HCT116 (cell line): ENCODE measurements around the gene PIGW. TPM values are rescaled to one million over a fixed set of nuclear protein-coding genes. Genes with fewer than 3 reads are reported as not detected.

Experiments used
- ATAC-seq: fragments of 200-7000 bp; cut with Tn5 transposase; 2 replicates; pipeline ENCODE4 v1.9.1; 2020; ENCODE audit warnings: mild to moderate bottlenecking, moderate library complexity
- BruUV-seq: library from RNA; stranded (reverse); fragments of 400-500 nt; replicated peaks from 2 replicates; lab custom pipeline; 2021; lab: Mats Ljungman, UMichigan
- CTCF ChIA-PET: fragments of 300-600 bp; sonication (Branson Sonifier 250); formaldehyde crosslinking; loops from one replicate; lab custom pipeline; 2021; ENCODE audit warnings: antibody characterized with exemption; lab: Charles Lee
- POLR2A ChIA-PET: fragments of 300-600, 350-600 bp; sonication (Branson Sonifier 250); formaldehyde crosslinking; loops from one replicate; lab custom pipeline; 2021; ENCODE audit warnings: antibody characterized with exemption; lab: Charles Lee
- RAD21 ChIA-PET, 2 experiments: fragments of 300-600 bp; sonication (Branson Sonifier 250); formaldehyde crosslinking; loops; one replicate each; lab custom pipeline; 2023; ENCODE audit warnings: low total read pairs in 2 of 2; ENCODE audit not compliant: uncharacterized antibody in 2 of 2, unreplicated experiment in 2 of 2, low non-redundant PET in 1 of 2; lab: Charles Lee
- DNase-seq: peaks from one replicate; pipeline ENCODE4 v3.0.0-alpha.2; 2010; ENCODE audit warnings: low read depth, low spot score
- H2AFZ ChIP-seq: fragments of 200-600 bp; shearing (Covaris generic), sonication (generic); 2 replicates; pipeline ENCODE4 v1.6.1; 2017; ENCODE audit warnings: low read depth, mixed run types, mixed read lengths, antibody characterized with exemption, low read length; ENCODE audit not compliant: poor library complexity, severe bottlenecking
- H3K27ac ChIP-seq: 2 replicates; pipeline ENCODE4 v1.5.1; 2012; ENCODE audit warnings: low read depth, low read length
- H3K27me3 ChIP-seq: fragments of 200-600 bp; sonication (generic); 2 replicates; pipeline ENCODE4 v1.6.1; 2016; ENCODE audit warnings: mixed run types, low read length, mixed read lengths; ENCODE audit not compliant: insufficient read depth
- H3K36me3 ChIP-seq, 2 experiments: fragments of 200-500 bp in 1 of 2; fragments of 200-600 bp in 1 of 2; sonication (Bioruptor generic) in 1 of 2; sonication (generic) in 1 of 2; 2 replicates each; pipeline versions ENCODE4 v1.5.1 to v1.6.1; 2014 to 2016; ENCODE audit warnings: low read length in 2 of 2, inconsistent platforms in 1 of 2, mixed read lengths in 1 of 2, mixed run types in 1 of 2; ENCODE audit not compliant: insufficient read depth in 2 of 2, control insufficient read depth in 1 of 2
- H3K4me1 ChIP-seq, 2 experiments: fragments of 200-600 bp in 1 of 2; sonication (generic) in 1 of 2; 2 replicates each; pipeline versions ENCODE4 v1.5.1 to v1.6.1; 2012 to 2017; ENCODE audit warnings: low read length in 2 of 2, inconsistent platforms in 1 of 2, mild to moderate bottlenecking in 1 of 2, mixed read lengths in 1 of 2, mixed run types in 1 of 2, moderate library complexity in 1 of 2; ENCODE audit not compliant: insufficient read depth in 2 of 2, control insufficient read depth in 1 of 2
- H3K4me2 ChIP-seq: fragments of 200-600 bp; sonication (generic); 2 replicates; pipeline ENCODE4 v1.6.1; 2017; ENCODE audit warnings: mixed run types, low read length, mixed read lengths
- H3K4me3 ChIP-seq, 2 experiments: fragments of 200-600 bp in 1 of 2; sonication (generic) in 1 of 2; replicated peaks in 1 of 2; 2 replicates each; pipeline ENCODE4 v1.5.1; 2011 to 2016; ENCODE audit warnings: low read length in 2 of 2, control low read depth in 1 of 2, low read depth in 1 of 2, mild to moderate bottlenecking in 1 of 2, mixed read lengths in 1 of 2, mixed run types in 1 of 2
- H3K79me2 ChIP-seq: fragments of 200-600 bp; sonication (generic); 2 replicates; pipeline ENCODE4 v1.6.1; 2017; ENCODE audit warnings: mild to moderate bottlenecking, mixed run types, low read length, moderate library complexity, mixed read lengths; ENCODE audit not compliant: insufficient read depth
- H3K9ac ChIP-seq: fragments of 200-600 bp; sonication (generic); 2 replicates; pipeline ENCODE4 v1.6.1; 2016; ENCODE audit warnings: low read length, mixed read lengths
- H3K9me2 ChIP-seq: fragments of 200-600 bp; sonication (generic), shearing (Covaris generic); 2 replicates; pipeline ENCODE4 v1.6.1; 2017; ENCODE audit warnings: mixed run types, mild to moderate bottlenecking, moderate library complexity; ENCODE audit not compliant: insufficient read depth
- H3K9me3 ChIP-seq, 2 experiments: fragments of 200-500 bp in 1 of 2; fragments of 200-600 bp in 1 of 2; sonication (Bioruptor generic) in 1 of 2; sonication (generic) in 1 of 2; 2 replicates each; pipeline ENCODE4 v1.6.1; 2014 to 2017; ENCODE audit warnings: low read length in 2 of 2, mixed read lengths in 2 of 2, inconsistent platforms in 1 of 2, low read depth in 1 of 2, mild to moderate bottlenecking in 1 of 2, mixed run types in 1 of 2, moderate library complexity in 1 of 2; ENCODE audit not compliant: control insufficient read depth in 1 of 2, insufficient read depth in 1 of 2
- H4K20me1 ChIP-seq: fragments of 200-600 bp; sonication (generic), shearing (Covaris generic); 2 replicates; pipeline ENCODE4 v1.6.1; 2017; ENCODE audit warnings: mixed run types, mild to moderate bottlenecking, moderate library complexity; ENCODE audit not compliant: insufficient read depth
- ATF3 ChIP-seq: IDR thresholded peaks from 2 replicates; pipeline ENCODE4 v1.6.1; 2012
- CEBPB ChIP-seq: IDR thresholded peaks from 2 replicates; pipeline ENCODE4 v1.6.1; 2012; ENCODE audit warnings: low read depth
- EGR1 ChIP-seq: IDR thresholded peaks from 2 replicates; pipeline ENCODE4 v1.6.1; 2012; ENCODE audit warnings: low read depth
- ELF1 ChIP-seq: IDR thresholded peaks from 2 replicates; pipeline ENCODE4 v1.6.1; 2012; ENCODE audit warnings: low read depth, borderline replicate concordance
- EZH2 ChIP-seq: fragments of 200-600 bp; sonication (generic); IDR thresholded peaks from 2 replicates; pipeline ENCODE4 v1.6.1; 2017; ENCODE audit warnings: antibody characterized with exemption, mixed run types
- POLR2AphosphoS5 ChIP-seq: IDR thresholded peaks from 2 replicates; pipeline ENCODE4 v1.6.1; 2011; ENCODE audit warnings: mild to moderate bottlenecking, low read depth, low read length, moderate library complexity
- REST ChIP-seq: IDR thresholded peaks from 2 replicates; pipeline ENCODE4 v1.6.1; 2012; ENCODE audit warnings: low read depth
- SIN3A ChIP-seq: IDR thresholded peaks from 2 replicates; pipeline ENCODE4 v1.6.1; 2012; ENCODE audit warnings: low read depth
- SP1 ChIP-seq: IDR thresholded peaks from 2 replicates; pipeline ENCODE4 v1.6.1; 2012; ENCODE audit warnings: low read depth
- YY1 ChIP-seq: IDR thresholded peaks from 2 replicates; pipeline ENCODE4 v1.6.1; 2011; ENCODE audit warnings: low read length, low read depth, moderate library complexity, mild to moderate bottlenecking; ENCODE audit not compliant: insufficient replicate concordance; ENCODE audit errors: extremely low read depth
- ZNF274 ChIP-seq: fragments of 200-500 bp; sonication (Bioruptor generic); IDR thresholded peaks from 2 replicates; pipeline ENCODE4 v1.6.1; 2014; ENCODE audit warnings: mild to moderate bottlenecking, low read depth, low read length, inconsistent platforms
- intact Hi-C: fragments of 100-400 bp; cut with micrococcal nuclease; formaldehyde crosslinking; loops from 2 replicates; pipeline ENCODE4 v1.10.0; 2022
- total RNA-seq: library from RNA; stranded (reverse); gene quantifications from one replicate; pipeline ENCODE4 v1.2.1, GENCODE V29; 2021; ENCODE audit not compliant: unreplicated experiment

Gene PIGW
- total RNA-seq, 1 experiment from 2014 or later, result 16.4 TPM

DNA sequence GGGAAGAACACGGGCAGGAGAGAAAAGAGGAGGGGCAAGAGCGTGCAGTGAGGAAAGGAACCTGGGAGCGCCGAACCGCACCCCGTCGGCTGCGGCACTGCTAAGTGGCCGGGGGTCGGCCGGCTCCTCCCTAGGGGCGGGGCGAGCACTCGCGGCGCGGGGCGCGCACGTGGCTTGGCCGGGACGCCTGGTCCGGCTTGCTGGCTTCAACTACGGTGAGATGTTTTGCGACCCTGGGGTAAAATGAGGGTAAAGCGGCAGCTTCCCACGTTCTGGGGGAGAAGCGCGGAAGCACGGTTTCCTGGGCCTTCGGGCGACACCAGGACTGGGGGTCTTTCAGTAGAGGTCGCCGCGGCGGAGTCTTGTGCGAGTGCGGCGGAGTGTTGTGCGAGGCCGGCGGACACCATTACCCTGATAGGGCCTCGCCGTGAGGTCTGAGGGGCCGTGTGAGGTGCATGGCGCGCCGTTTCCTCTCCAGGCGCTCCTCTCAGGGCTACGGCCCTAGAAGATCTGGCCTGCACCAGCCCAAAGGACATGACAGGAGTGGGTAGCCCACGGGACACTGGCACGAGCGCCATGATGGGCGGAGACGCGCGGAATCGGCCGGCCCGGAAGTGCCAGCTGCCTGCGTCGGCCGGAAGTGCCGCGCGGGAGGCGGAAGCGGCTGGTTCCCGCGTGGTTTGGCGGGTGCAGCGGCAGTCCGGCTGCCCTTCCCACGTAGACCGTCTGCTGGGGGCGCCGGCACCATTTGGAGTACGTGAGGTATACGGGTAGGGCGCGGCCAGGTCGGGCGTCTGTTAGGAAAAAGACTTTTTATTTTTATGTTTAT is at the start of gene PIGW, which contains the start of gene MYO19 (continued):
- TF ChIP-seq EGR1 (peak; percentile 52; the same call in 1 of the 2 replicates), EZH2 (no peak), ATF3 (no peak), CEBPB (no peak), REST (no peak)

GRCh38 chr17:36485027-36485426 is 49.8 kb upstream of the PIGW start:
- intact Hi-C loops, result no loop called here
- DNase-seq (no peak), ATAC-seq (no peak)
- TF ChIP-seq ELF1, result no peak
- TF ChIP-seq ZNF274, result no peak
- no peak for TF ChIP-seq REST
- TF ChIP-seq YY1, result no peak
- TF ChIP-seq CEBPB, result no peak
- TF ChIP-seq SP1, result no peak
- no peak for TF ChIP-seq SIN3A
- no peak for TF ChIP-seq POLR2AphosphoS5
- H3K27ac ChIP-seq, result no peak overlapping the region
- H3K4me2 ChIP-seq, result no peak overlapping the region
- H3K4me3 ChIP-seq, result no peak overlapping the region
- no peaks in the 10 kb centered on the region for H3K27me3 ChIP-seq
- RAD21 ChIA-PET, result no interaction called here
- peaks cover 4 to 24% of the 10 kb centered on the region in 2 experiments; a peak in 3 of 4 replicates for H3K4me1 ChIP-seq
- no peaks in the 10 kb centered on the region for H3K9me2 ChIP-seq
- no TSS peak for BruUV-seq
- CTCF ChIA-PET, result interaction anchor here (1.6 kb wide), 1 partner anchor 49 kb away, joined by 4 read pairs; the partner anchor contains the start of genes MYO19 and PIGW
- peaks cover 0 to 2% of the 10 kb centered on the region in 2 experiments; a peak in 1 of 4 replicates for H3K36me3 ChIP-seq
- H2AFZ ChIP-seq, result no peak overlapping the region
- H3K79me2 ChIP-seq, result peaks cover 29% of the 10 kb centered on the region
- no peaks in the 10 kb centered on the region for H4K20me1 ChIP-seq
- POLR2A ChIA-PET, result no interaction called here
- no peaks in the 10 kb centered on the region for H3K9me3 ChIP-seq
- no peak overlapping the region for H3K9ac ChIP-seq
